ENCODE measurements around the gene OPN3.

GRCh38 chr1:241606544-241606943 is 33.6 kb downstream of the OPN3 start:
- no peak for TF ChIP-seq EZH2phosphoT487 (IDR thresholded peaks at IDR 0.05; ENCODE audit: borderline replicate concordance, low read depth, low read length)
- TF ChIP-seq, protein P1, sequence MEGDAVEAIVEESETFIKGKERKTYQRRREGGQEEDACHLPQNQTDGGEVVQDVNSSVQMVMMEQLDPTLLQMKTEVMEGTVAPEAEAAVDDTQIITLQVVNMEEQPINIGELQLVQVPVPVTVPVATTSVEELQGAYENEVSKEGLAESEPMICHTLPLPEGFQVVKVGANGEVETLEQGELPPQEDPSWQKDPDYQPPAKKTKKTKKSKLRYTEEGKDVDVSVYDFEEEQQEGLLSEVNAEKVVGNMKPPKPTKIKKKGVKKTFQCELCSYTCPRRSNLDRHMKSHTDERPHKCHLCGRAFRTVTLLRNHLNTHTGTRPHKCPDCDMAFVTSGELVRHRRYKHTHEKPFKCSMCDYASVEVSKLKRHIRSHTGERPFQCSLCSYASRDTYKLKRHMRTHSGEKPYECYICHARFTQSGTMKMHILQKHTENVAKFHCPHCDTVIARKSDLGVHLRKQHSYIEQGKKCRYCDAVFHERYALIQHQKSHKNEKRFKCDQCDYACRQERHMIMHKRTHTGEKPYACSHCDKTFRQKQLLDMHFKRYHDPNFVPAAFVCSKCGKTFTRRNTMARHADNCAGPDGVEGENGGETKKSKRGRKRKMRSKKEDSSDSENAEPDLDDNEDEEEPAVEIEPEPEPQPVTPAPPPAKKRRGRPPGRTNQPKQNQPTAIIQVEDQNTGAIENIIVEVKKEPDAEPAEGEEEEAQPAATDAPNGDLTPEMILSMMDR (conservative IDR thresholded peaks at IDR 0.05; ENCODE audit: low read length): no peak
